K562 (cell line): Measurements from ENCODE around the gene SGMS1. TPM values are rescaled to one million over a fixed set of nuclear protein-coding genes. Genes with fewer than 3 reads are reported as not detected.

Experiments used
- ATF4 ChIP-seq: fragments of 450-650 bp; formaldehyde crosslinking; IDR thresholded peaks from 2 replicates; pipeline ENCODE4 v1.4.0; 2022; ENCODE audit warnings: mild to moderate bottlenecking, moderate library complexity
- CBX2 ChIP-seq: fragments of 200-600 bp; sonication (generic); IDR thresholded peaks from one replicate; pipeline ENCODE4 v1.6.1; 2012; ENCODE audit warnings: mild to moderate bottlenecking, low read length, inconsistent platforms; ENCODE audit not compliant: insufficient read depth, poor library complexity, severe bottlenecking
- COPS2 ChIP-seq: fragments of 450-650 bp; conservative IDR thresholded peaks from 2 replicates; pipeline ENCODE4 v1.6.1; 2016; ENCODE audit warnings: mild to moderate bottlenecking, moderate library complexity
- CREB1 ChIP-seq, 2 experiments: sonication (generic) in 1 of 2; formaldehyde crosslinking in 1 of 2; IDR thresholded peaks; 2 replicates each; pipeline versions ENCODE4 v1.6.1 to v1.8.0; 2012 to 2022; ENCODE audit warnings: inconsistent platforms in 1 of 2, mild to moderate bottlenecking in 1 of 2, missing genetic modification reagents in 1 of 2, moderate library complexity in 1 of 2
- CTCFL ChIP-seq: IDR thresholded peaks from 2 replicates; pipeline ENCODE4 v1.6.1; 2011; ENCODE audit warnings: borderline replicate concordance, low read depth, mild to moderate bottlenecking, moderate library complexity, low read length; ENCODE audit not compliant: insufficient read depth, poor library complexity, severe bottlenecking
- CUX1 ChIP-seq: fragments of 200-800 bp; sonication (Bioruptor generic); IDR thresholded peaks from 2 replicates; pipeline ENCODE4 v1.6.1; 2016; ENCODE audit warnings: missing genetic modification characterization, missing compliant biosample characterization
- FOXJ3 ChIP-seq: sonication (generic); formaldehyde crosslinking; IDR thresholded peaks from 2 replicates; pipeline ENCODE4 v1.4.0; 2020; ENCODE audit warnings: mild to moderate bottlenecking, missing genetic modification reagents
- GATAD2B ChIP-seq: fragments of 450-650 bp; IDR thresholded peaks from 2 replicates; pipeline ENCODE4 v1.6.1; 2017; ENCODE audit warnings: mild to moderate bottlenecking, borderline replicate concordance
- HBP1 ChIP-seq: fragments of 450-650 bp; formaldehyde crosslinking; IDR thresholded peaks from 2 replicates; pipeline ENCODE4 v1.4.0; 2022; ENCODE audit warnings: missing genetic modification characterization
- PML ChIP-seq: IDR thresholded peaks from 2 replicates; pipeline ENCODE4 v1.6.1; 2012; ENCODE audit warnings: low read length, inconsistent platforms
- PYGO2 ChIP-seq: fragments of 450-650 bp; IDR thresholded peaks from 2 replicates; pipeline ENCODE4 v1.6.1; 2016; ENCODE audit warnings: mild to moderate bottlenecking, missing genetic modification characterization, moderate library complexity, missing compliant biosample characterization
- RBM15 ChIP-seq: fragments of 200-400 bp; formaldehyde crosslinking; IDR thresholded peaks from 2 replicates; pipeline ENCODE4 v1.6.1; 2018; ENCODE audit warnings: mild to moderate bottlenecking, low read length, moderate library complexity; ENCODE audit not compliant: insufficient read depth
- RBM22 ChIP-seq: fragments of 200-400 bp; formaldehyde crosslinking; IDR thresholded peaks from 2 replicates; pipeline ENCODE4 v1.6.1; 2018; ENCODE audit warnings: low read length, low read depth; ENCODE audit not compliant: poor library complexity, severe bottlenecking
- SETDB1 ChIP-seq: IDR thresholded peaks from one replicate; pipeline ENCODE4 v1.6.1; 2012; ENCODE audit warnings: low read length, control low read depth, inconsistent platforms
- SMARCA5 ChIP-seq: fragments of 450-650 bp; IDR thresholded peaks from 2 replicates; pipeline ENCODE4 v1.6.1; 2016
- SMARCE1 ChIP-seq: fragments of 450-650 bp; IDR thresholded peaks from 2 replicates; pipeline ENCODE4 v1.7.1; 2016; ENCODE audit warnings: mild to moderate bottlenecking
- SRSF9 ChIP-seq: fragments of 200-400 bp; formaldehyde crosslinking; IDR thresholded peaks from 2 replicates; pipeline ENCODE4 v1.6.1; 2017; ENCODE audit warnings: low read depth, low read length, borderline replicate concordance
- ZNF121 ChIP-seq: sonication (generic); formaldehyde crosslinking; conservative IDR thresholded peaks from 2 replicates; pipeline ENCODE4 v1.8.0; 2022; ENCODE audit warnings: missing genetic modification reagents
- ZNF778 ChIP-seq: fragments of 450-650 bp; formaldehyde crosslinking; IDR thresholded peaks from 2 replicates; pipeline ENCODE4 v1.4.0; 2020; ENCODE audit warnings: mild to moderate bottlenecking, moderate library complexity
- polyA plus RNA-seq, 8 experiments: library from polyadenylated mRNA; depleted of rRNA in 4 of 8; stranded (reverse) in 5 of 8; unstranded in 3 of 8; fragments of >200 nt; fragmentation: Nextera tagmentation in 2 of 8; fragmentation: Illumina TruSeq in 1 of 8; extraction: Ambion mirVana in 2 of 8; extraction: Trizol in 1 of 8; gene quantifications; 2 replicates each; pipeline versions ENCODE4 v1.2.1 to v1.2.3, GENCODE V29; 2011 to 2014; ENCODE audit warnings: inconsistent platforms in 1 of 8, missing spikeins in 1 of 8
- total RNA-seq, 7 experiments: library from RNA; depleted of rRNA in 6 of 7; stranded (reverse); fragments of >200 nt in 6 of 7; fragmentation: Illumina TruSeq in 2 of 7; extraction: Trizol in 2 of 7; gene quantifications; 2 replicates each; pipeline versions ENCODE4 v1.2.1 to v1.2.3, GENCODE V29; 2011 to 2021; ENCODE audit warnings: low replicate concordance in 1 of 7

SGMS1 gene
- total and polyA plus RNA-seq, 9 of the 15 experiments (the other 6 are each of a cell fraction or from before 2014, with no cell fraction given) = 22.6 to 232 (median 82.2) TPM

GRCh38 chr10:50624866-50625501, 1.2 kb upstream of the SGMS1 start (continued):
- TF ChIP-seq SMARCA5 (no peak), ZNF778 (no peak), ATF4 (no peak), SMARCE1 (peak; percentile 11; the same call in 1 of the 2 replicates), CREB1 (IDR thresholded peaks at IDR 0.05) (no peak; the same call in 1 of the 2 replicates), CREB1 (CRISPR knock-in tag; IDR thresholded peaks at IDR 0.05) (no peak), CBX2 (no peak), PML (no peak), GATAD2B (no peak), SRSF9 (no peak), RBM15 (no peak), ZNF121 (CRISPR knock-in tag) (no peak), FOXJ3 (CRISPR knock-in tag) (no peak), CTCFL (peak; percentile 61), PYGO2 (tag) (no peak), RBM22 (peak; percentile 82), HBP1 (no peak), COPS2 (no peak), CUX1 (CRISPR knock-in tag) (0 out of 2 replicates have a peak, but pooled peaks have one; percentile 10), SETDB1 (no peak)
